Measurements from ENCODE around the gene TBXA2R.

DNA sequence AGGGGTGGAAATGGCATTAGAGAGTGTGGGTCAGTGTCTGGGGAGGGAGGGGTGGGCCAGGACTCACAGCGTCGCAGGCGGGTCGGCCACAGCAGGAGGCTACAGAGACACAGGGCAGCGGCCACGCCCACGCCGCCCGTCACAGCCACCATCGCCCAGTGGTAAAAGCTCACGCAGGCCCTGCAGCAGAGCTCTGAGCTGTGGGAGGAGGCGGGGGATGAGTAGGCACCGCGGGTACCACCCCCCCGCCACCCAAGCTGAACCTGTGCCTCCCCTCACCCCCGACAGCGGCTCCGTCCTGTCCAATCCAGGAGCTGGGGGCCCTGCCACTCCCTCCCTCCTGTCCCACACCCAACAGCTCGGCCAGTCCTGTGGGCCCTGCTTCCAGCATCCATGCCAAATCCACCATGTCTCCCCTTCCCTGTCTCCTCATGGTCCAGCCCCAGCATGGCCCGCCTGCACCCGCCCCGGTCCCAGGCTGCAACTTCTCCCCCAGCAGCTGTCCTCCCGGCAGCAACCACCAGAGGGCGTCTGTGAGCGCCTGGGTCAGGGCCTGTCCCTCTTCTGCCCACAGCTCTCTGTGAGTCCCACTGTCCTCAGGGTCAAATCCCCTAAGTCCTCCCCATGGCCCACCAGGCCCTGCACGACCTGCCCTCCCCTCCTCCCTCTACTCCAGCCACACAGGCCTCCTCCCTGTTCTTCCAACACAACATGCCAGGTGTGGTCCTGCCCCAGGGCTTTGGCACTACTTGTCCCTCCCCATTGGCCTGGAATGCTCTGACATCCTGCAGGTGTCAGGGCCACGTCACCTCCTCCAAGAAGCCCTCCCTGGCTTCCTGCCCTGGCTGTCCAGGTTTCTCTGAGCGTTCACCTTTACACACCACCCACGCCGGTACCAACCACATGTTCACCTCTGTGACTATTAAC lies 61.7 kb downstream of the TBXA2R start:
- TF ChIP-seq GATA2 (IDR thresholded peaks at IDR 0.05; ENCODE audit: low read depth, low read length) (no peak), GATA3 (IDR thresholded peaks at IDR 0.05; ENCODE audit: low read depth, low read length) (no peak)

Data from SH-SY5Y (cell line).